K562 (cell line): ENCODE measurements around the gene CPTP. TPM values are rescaled to one million over a fixed set of nuclear protein-coding genes. Genes with fewer than 3 reads are reported as not detected.
A peak's percentile ranks its signal among the peaks of the same experiment; 100 is the strongest.

Source experiments
- ESRRB ChIP-seq: fragments of 250-450 bp; sonication (Bioruptor Pico); IDR thresholded peaks from 2 replicates; pipeline ENCODE4 v1.5.0; 2020; ENCODE audit warnings: mild to moderate bottlenecking, moderate library complexity, borderline replicate concordance
- HMGXB4 ChIP-seq: sonication (generic); formaldehyde crosslinking; IDR thresholded peaks from 2 replicates; pipeline ENCODE4 v1.8.1; 2023; ENCODE audit warnings: mild to moderate bottlenecking, missing genetic modification reagents
- KLF6 ChIP-seq: fragments of 250-450 bp; sonication (Bioruptor Pico); IDR thresholded peaks from 2 replicates; pipeline ENCODE4 v1.4.0; 2020; ENCODE audit warnings: mild to moderate bottlenecking, moderate library complexity, borderline replicate concordance
- NONO ChIP-seq, 2 experiments: fragments of 200-400 bp in 1 of 2; fragments of 450-650 bp in 1 of 2; formaldehyde crosslinking in 1 of 2; IDR thresholded peaks; 2 replicates each; pipeline ENCODE4 v1.6.1; 2017; ENCODE audit warnings: low read depth in 2 of 2, mild to moderate bottlenecking in 2 of 2, moderate library complexity in 2 of 2, low read length in 1 of 2
- NR1H2 ChIP-seq: sonication (generic); formaldehyde crosslinking; IDR thresholded peaks from 2 replicates; pipeline ENCODE4 v1.4.0; 2020; ENCODE audit warnings: mild to moderate bottlenecking, missing genetic modification reagents
- RAD51 ChIP-seq: fragments of 450-650 bp; IDR thresholded peaks from 2 replicates; pipeline ENCODE4 v1.7.1; 2016; ENCODE audit warnings: low read depth, mild to moderate bottlenecking, borderline replicate concordance
- RERE ChIP-seq: sonication (generic); formaldehyde crosslinking; IDR thresholded peaks from 2 replicates; pipeline ENCODE4 v1.8.0; 2023; ENCODE audit warnings: missing genetic modification reagents, mild to moderate bottlenecking, borderline replicate concordance
- SRF ChIP-seq, 2 experiments: fragments of 250-450, 450-650 bp in 1 of 2; sonication (Bioruptor Pico) in 1 of 2; sonication (generic) in 1 of 2; formaldehyde crosslinking; IDR thresholded peaks; 2 replicates each; pipeline versions ENCODE4 v1.5.0 to v1.5.1; 2020 to 2022; ENCODE audit warnings: mild to moderate bottlenecking in 1 of 2, missing genetic modification reagents in 1 of 2
- SRSF9 ChIP-seq: fragments of 200-400 bp; formaldehyde crosslinking; IDR thresholded peaks from 2 replicates; pipeline ENCODE4 v1.6.1; 2017; ENCODE audit warnings: low read depth, low read length, borderline replicate concordance
- ZKSCAN8 ChIP-seq: fragments of 200-800 bp; sonication (Bioruptor generic); IDR thresholded peaks from 2 replicates; pipeline ENCODE4 v1.6.1; 2016; ENCODE audit warnings: missing genetic modification characterization, missing compliant biosample characterization
- ZNF146 ChIP-seq: IDR thresholded peaks from one replicate; pipeline ENCODE4 v1.6.1; 2018; ENCODE audit warnings: missing compliant biosample characterization; ENCODE audit not compliant: unreplicated experiment
- ZNF23 ChIP-seq: fragments of 250-450 bp; sonication (Bioruptor Pico); IDR thresholded peaks from 2 replicates; pipeline ENCODE4 v1.4.0; 2020; ENCODE audit warnings: mild to moderate bottlenecking
- ZNF280B ChIP-seq: fragments of 250-450 bp; sonication (Bioruptor Pico); IDR thresholded peaks from 2 replicates; pipeline ENCODE4 v1.5.1; 2021; ENCODE audit warnings: mild to moderate bottlenecking
- ZNF398 ChIP-seq: fragments of 250-450 bp; sonication (Bioruptor Pico); IDR thresholded peaks from 2 replicates; pipeline ENCODE4 v1.8.0; 2021; ENCODE audit warnings: moderate library complexity, mild to moderate bottlenecking, inconsistent platforms
- polyA plus RNA-seq, 8 experiments: library from polyadenylated mRNA; depleted of rRNA in 4 of 8; stranded (reverse) in 5 of 8; unstranded in 3 of 8; fragments of >200 nt; fragmentation: Nextera tagmentation in 2 of 8; fragmentation: Illumina TruSeq in 1 of 8; extraction: Ambion mirVana in 2 of 8; extraction: Trizol in 1 of 8; gene quantifications; 2 replicates each; pipeline versions ENCODE4 v1.2.1 to v1.2.3, GENCODE V29; 2011 to 2014; ENCODE audit warnings: inconsistent platforms in 1 of 8, missing spikeins in 1 of 8
- total RNA-seq, 7 experiments: library from RNA; depleted of rRNA in 6 of 7; stranded (reverse); fragments of >200 nt in 6 of 7; fragmentation: Illumina TruSeq in 2 of 7; extraction: Trizol in 2 of 7; gene quantifications; 2 replicates each; pipeline versions ENCODE4 v1.2.1 to v1.2.3, GENCODE V29; 2011 to 2021; ENCODE audit warnings: low replicate concordance in 1 of 7

Gene CPTP
- total and polyA plus RNA-seq, 9 of the 15 experiments (the other 6 are each of a cell fraction or from before 2014, with no cell fraction given) = 0.11 to 25.8 (median 3.5) TPM

- no peak for TF ChIP-seq ZNF146 (CRISPR knock-in tag)
- no peak for TF ChIP-seq ZNF280B
- 0 out of 2 replicates have a peak, but pooled peaks have one; percentile 10 for TF ChIP-seq HMGXB4
- TF ChIP-seq ESRRB (CRISPR knock-in tag) = no peak
- 0 out of 2 replicates have a peak, but pooled peaks have one; percentile 74 for TF ChIP-seq RERE (CRISPR knock-in tag)
- TF ChIP-seq ZKSCAN8 (CRISPR knock-in tag) = no peak
- peak; percentile 91 for TF ChIP-seq RAD51
- no peak for TF ChIP-seq SRF (CRISPR knock-in tag; IDR thresholded peaks at IDR 0.05)
- no peak for TF ChIP-seq NR1H2 (CRISPR knock-in tag)
- TF ChIP-seq NONO (IDR thresholded peaks at IDR 0.05; ENCODE audit: low read depth in 2 of 2, low read length in 1 of 2) = no peak
- no peak for TF ChIP-seq SRSF9
- no peak for TF ChIP-seq ZNF398 (CRISPR knock-in tag)
- TF ChIP-seq ZNF23 = no peak
- no peak for TF ChIP-seq KLF6 (CRISPR knock-in tag)
Measured at GRCh38 chr1:1304331-1305299, 20.0 kb upstream of the CPTP start (continued).
